GM19351 (cell line): ENCODE results near the gene MAP3K6.
"Not testable (repeated sequence)": the region's sequence is repeated elsewhere in the genome, so short reads cannot be mapped to it uniquely, and the experiment has no call there.

Source experiments
- ATAC-seq: cut with Tn5 transposase; IDR thresholded peaks from one replicate; pipeline ENCODE4 v1.9.1; 2021; ENCODE audit warnings: mild to moderate bottlenecking, moderate library complexity; ENCODE audit not compliant: unreplicated experiment

The MAP3K6 gene

GRCh38 chr1:27366411-27367159 is at the start of gene MAP3K6:
MAP3K6 (minus strand) TSS chr1:27366961; CDS start chr1:27366597, 364 bp downstream.
- peak; percentile 37 for ATAC-seq

- ATAC-seq, result no peak
Observed at GRCh38 chr1:27414091-27414490, 47.3 kb upstream of the MAP3K6 start.

GRCh38 chr1:27413004-27413403 is 46.2 kb upstream of the MAP3K6 start:
- no peak for ATAC-seq

- ATAC-seq, result no peak
Observed at GRCh38 chr1:27412502-27412901, 45.7 kb upstream of the MAP3K6 start.

GRCh38 chr1:27410709-27411108 is 43.9 kb upstream of the MAP3K6 start:
- no peak for ATAC-seq

- ATAC-seq, result no peak
Observed at GRCh38 chr1:27409669-27410068, 42.9 kb upstream of the MAP3K6 start.

- ATAC-seq, result no peak
Observed at GRCh38 chr1:27408151-27408550, 41.4 kb upstream of the MAP3K6 start.

- ATAC-seq, result not testable (repeated sequence)
Observed at GRCh38 chr1:27406791-27407190, 40.0 kb upstream of the MAP3K6 start.

GRCh38 chr1:27406362-27406680 is 39.6 kb upstream of the MAP3K6 start:
- ATAC-seq, result no peak

GRCh38 chr1:27405598-27406361 is 39.0 kb upstream of the MAP3K6 start:
- ATAC-seq, result not testable (repeated sequence)

GRCh38 chr1:27405074-27405473 is 38.3 kb upstream of the MAP3K6 start:
- no peak for ATAC-seq

- ATAC-seq, result no peak
Observed at GRCh38 chr1:27403931-27404330, 37.2 kb upstream of the MAP3K6 start.

GRCh38 chr1:27403065-27403726 is 36.4 kb upstream of the MAP3K6 start:
- ATAC-seq, result no peak

- no peak for ATAC-seq
Observed at GRCh38 chr1:27402349-27402754, 35.6 kb upstream of the MAP3K6 start.

- ATAC-seq, result no peak
Observed at GRCh38 chr1:27400963-27401341, 34.2 kb upstream of the MAP3K6 start.

- no peak for ATAC-seq
Observed at GRCh38 chr1:27400082-27400962, 33.6 kb upstream of the MAP3K6 start.

- ATAC-seq, result no peak
Observed at GRCh38 chr1:27399251-27400025, 32.7 kb upstream of the MAP3K6 start.

GRCh38 chr1:27398405-27399149 is 31.8 kb upstream of the MAP3K6 start:
- no peak for ATAC-seq

- ATAC-seq, result no peak
Observed at GRCh38 chr1:27397749-27398148, 31.0 kb upstream of the MAP3K6 start.
